Activated naive CD4-positive, alpha-beta T cell treated with anti-CD3 and anti-CD28 coated beads, Interleukin-2, amount 10 ng/mL, durations not matched to agents 7 days and 5 days (primary cell): ENCODE data around the gene TRIM73.
A peak's percentile ranks its signal among the peaks of the same experiment; 100 is the strongest.
"Not testable (repeated sequence)": the region's sequence is repeated elsewhere in the genome, so short reads cannot be mapped to it uniquely, and the experiment has no call there.

Source experiments
- CTCF ChIA-PET: fragments of 350-600 bp; sonication (Branson Sonifier 250); formaldehyde crosslinking; loops from one replicate; lab custom pipeline; 2021; ENCODE audit warnings: antibody characterized with exemption; lab: Charles Lee
- DNase-seq: peaks from one replicate; pipeline ENCODE4 v3.0.0-alpha.2; 2020
- H3K27ac Mint-ChIP-seq: one replicate; pipeline ENCODE4 v1.8.0; 2021; ENCODE audit warnings: mild to moderate bottlenecking, moderate library complexity, mixed read lengths
- H3K27me3 Mint-ChIP-seq: one replicate; pipeline ENCODE4 v1.8.0; 2021; ENCODE audit warnings: mild to moderate bottlenecking, mixed read lengths
- H3K36me3 Mint-ChIP-seq: one replicate; pipeline ENCODE4 v1.8.0; 2021; ENCODE audit warnings: mixed read lengths
- H3K4me1 Mint-ChIP-seq: one replicate; pipeline ENCODE4 v1.8.0; 2021; ENCODE audit warnings: mixed read lengths
- H3K4me3 Mint-ChIP-seq: one replicate; pipeline ENCODE4 v1.8.0; 2021; ENCODE audit warnings: mild to moderate bottlenecking, moderate library complexity, mixed read lengths
- H3K9me3 Mint-ChIP-seq: one replicate; pipeline ENCODE4 v1.8.0; 2021; ENCODE audit warnings: mixed read lengths

Gene TRIM73

GRCh38 chr7:75395329-75395728, at the start of gene TRIM73:
Gene TRIM73 (plus strand): TSS chr7:75395629. CDS start chr7:75398934, 3,305 bp downstream.
- H3K27me3 Mint-ChIP-seq, CTCF ChIA-PET, H3K36me3 Mint-ChIP-seq, H3K9me3 Mint-ChIP-seq, DNase-seq, H3K27ac Mint-ChIP-seq, H3K4me1 Mint-ChIP-seq, H3K4me3 Mint-ChIP-seq: not testable (repeated sequence)

GRCh38 chr7:75358671-75359541, 36.5 kb upstream of the TRIM73 start:
- H3K36me3 Mint-ChIP-seq, H3K27me3 Mint-ChIP-seq, CTCF ChIA-PET, H3K9me3 Mint-ChIP-seq, H3K4me1 Mint-ChIP-seq: not testable (repeated sequence)
- Mint-ChIP-seq H3K4me3 (peak overlapping the region; percentile 41), H3K27ac (peak overlapping the region; percentile 62)
- peak; percentile 42 for DNase-seq

- DNase-seq, H3K27me3 Mint-ChIP-seq, H3K4me3 Mint-ChIP-seq, H3K36me3 Mint-ChIP-seq, H3K4me1 Mint-ChIP-seq, CTCF ChIA-PET, H3K9me3 Mint-ChIP-seq, H3K27ac Mint-ChIP-seq: not testable (repeated sequence)
These were observed 35.9 kb upstream of the TRIM73 start for GRCh38 chr7:75359542-75359848.

GRCh38 chr7:75364079-75364478, 31.4 kb upstream of the TRIM73 start:
- H3K27ac Mint-ChIP-seq, H3K9me3 Mint-ChIP-seq, DNase-seq, H3K4me1 Mint-ChIP-seq, CTCF ChIA-PET, H3K27me3 Mint-ChIP-seq, H3K36me3 Mint-ChIP-seq, H3K4me3 Mint-ChIP-seq: not testable (repeated sequence)

GRCh38 chr7:75366643-75367042, 28.8 kb upstream of the TRIM73 start:
- H3K4me1 Mint-ChIP-seq, H3K27ac Mint-ChIP-seq, H3K9me3 Mint-ChIP-seq, H3K27me3 Mint-ChIP-seq, CTCF ChIA-PET, H3K4me3 Mint-ChIP-seq, DNase-seq, H3K36me3 Mint-ChIP-seq: not testable (repeated sequence)

- DNase-seq, H3K27ac Mint-ChIP-seq, H3K4me1 Mint-ChIP-seq, H3K4me3 Mint-ChIP-seq, H3K9me3 Mint-ChIP-seq, H3K27me3 Mint-ChIP-seq, H3K36me3 Mint-ChIP-seq, CTCF ChIA-PET: not testable (repeated sequence)
These were observed 28.1 kb upstream of the TRIM73 start for GRCh38 chr7:75367313-75367712.

GRCh38 chr7:75374144-75374518, 21.3 kb upstream of the TRIM73 start:
- H3K36me3 Mint-ChIP-seq, DNase-seq, H3K4me3 Mint-ChIP-seq, CTCF ChIA-PET, H3K27me3 Mint-ChIP-seq, H3K4me1 Mint-ChIP-seq, H3K9me3 Mint-ChIP-seq, H3K27ac Mint-ChIP-seq: not testable (repeated sequence)

GRCh38 chr7:75374519-75375317, 20.7 kb upstream of the TRIM73 start:
- DNase-seq, H3K27me3 Mint-ChIP-seq, H3K4me3 Mint-ChIP-seq, H3K4me1 Mint-ChIP-seq, CTCF ChIA-PET, H3K27ac Mint-ChIP-seq, H3K9me3 Mint-ChIP-seq, H3K36me3 Mint-ChIP-seq: not testable (repeated sequence)

- H3K27me3 Mint-ChIP-seq, CTCF ChIA-PET, H3K4me3 Mint-ChIP-seq, DNase-seq, H3K4me1 Mint-ChIP-seq, H3K9me3 Mint-ChIP-seq, H3K36me3 Mint-ChIP-seq, H3K27ac Mint-ChIP-seq: not testable (repeated sequence)
These were observed 2.2 kb upstream of the TRIM73 start for GRCh38 chr7:75393194-75393593.

GRCh38 chr7:75397865-75398264, 2.4 kb downstream of the TRIM73 start:
- DNase-seq, CTCF ChIA-PET, H3K4me3 Mint-ChIP-seq, H3K36me3 Mint-ChIP-seq, H3K9me3 Mint-ChIP-seq, H3K4me1 Mint-ChIP-seq, H3K27me3 Mint-ChIP-seq, H3K27ac Mint-ChIP-seq: not testable (repeated sequence)

GRCh38 chr7:75398771-75399700, 3.6 kb downstream of the TRIM73 start:
- H3K4me3 Mint-ChIP-seq, H3K9me3 Mint-ChIP-seq, H3K27ac Mint-ChIP-seq, H3K27me3 Mint-ChIP-seq, H3K36me3 Mint-ChIP-seq, CTCF ChIA-PET, H3K4me1 Mint-ChIP-seq, DNase-seq: not testable (repeated sequence)

- H3K27me3 Mint-ChIP-seq, H3K9me3 Mint-ChIP-seq, DNase-seq, H3K27ac Mint-ChIP-seq, CTCF ChIA-PET, H3K4me3 Mint-ChIP-seq, H3K4me1 Mint-ChIP-seq, H3K36me3 Mint-ChIP-seq: not testable (repeated sequence)
These were observed 5.1 kb downstream of the TRIM73 start for GRCh38 chr7:75400575-75400974.

GRCh38 chr7:75403455-75404443, 8.3 kb downstream of the TRIM73 start:
- CTCF ChIA-PET, H3K4me3 Mint-ChIP-seq: not testable (repeated sequence)

More at GRCh38 chr7:75403455-75404443, 8.3 kb downstream of the TRIM73 start:
- H3K9me3 Mint-ChIP-seq, H3K27ac Mint-ChIP-seq, H3K4me1 Mint-ChIP-seq, DNase-seq, H3K27me3 Mint-ChIP-seq, H3K36me3 Mint-ChIP-seq: not testable (repeated sequence)
